ENCODE data around the gene PCSK7.
A peak's percentile ranks its signal among the peaks of the same experiment; 100 is the strongest.
"Not testable (repeated sequence)": the region's sequence is repeated elsewhere in the genome, so short reads cannot be mapped to it uniquely, and the experiment has no call there.

PCSK7 gene

GRCh38 chr11:117212697-117213355 is 19.0 kb downstream of the PCSK7 start:
- no peak for DNase-seq

GRCh38 chr11:117210620-117211019 is 21.3 kb downstream of the PCSK7 start:
- DNase-seq: no peak

GRCh38 chr11:117209351-117210125 is 22.3 kb downstream of the PCSK7 start:
- peak; percentile 21 for DNase-seq

GRCh38 chr11:117208710-117209109 is 23.2 kb downstream of the PCSK7 start:
- not testable (repeated sequence) for DNase-seq

- not testable (repeated sequence) for DNase-seq
Observed at GRCh38 chr11:117207481-117207880, 24.4 kb downstream of the PCSK7 start.

- not testable (repeated sequence) for DNase-seq
Observed at GRCh38 chr11:117206859-117207258, 25.0 kb downstream of the PCSK7 start.

- not testable (repeated sequence) for DNase-seq
Observed at GRCh38 chr11:117206111-117206510, 25.8 kb downstream of the PCSK7 start.

- no peak for DNase-seq
Observed at GRCh38 chr11:117205211-117205818, 26.6 kb downstream of the PCSK7 start.

GRCh38 chr11:117204283-117205080 is 27.4 kb downstream of the PCSK7 start:
- DNase-seq: no peak

GRCh38 chr11:117203069-117203407 is 28.8 kb downstream of the PCSK7 start:
- no peak for DNase-seq

GRCh38 chr11:117202386-117203068 is 29.3 kb downstream of the PCSK7 start:
- DNase-seq: no peak

- DNase-seq: no peak
Observed at GRCh38 chr11:117201658-117202305, 30.1 kb downstream of the PCSK7 start.

GRCh38 chr11:117200813-117201657 is 30.8 kb downstream of the PCSK7 start:
- no peak for DNase-seq

GRCh38 chr11:117199916-117200812 is 31.7 kb downstream of the PCSK7 start:
- no peak for DNase-seq

GRCh38 chr11:117199053-117199915 is 32.6 kb downstream of the PCSK7 start, which contains the start of gene TAGLN:
Gene TAGLN (plus strand): TSS chr11:117199370. CDS start chr11:117203014, 3,644 bp downstream.
- DNase-seq: peak; percentile 89

- DNase-seq: no peak
Observed at GRCh38 chr11:117198613-117199012, 33.3 kb downstream of the PCSK7 start.

- no peak for DNase-seq
Observed at GRCh38 chr11:117197516-117198456, 34.1 kb downstream of the PCSK7 start.

- DNase-seq: no peak
Observed at GRCh38 chr11:117197006-117197405, 34.9 kb downstream of the PCSK7 start.
